Large intestine (tissue), 1 donor: ENCODE results near the gene TUBB2B. TPM values are rescaled to one million over a fixed set of nuclear protein-coding genes. Genes with fewer than 3 reads are reported as not detected.

Experiments used
- polyA plus RNA-seq: library from polyadenylated mRNA; unstranded; fragments of 120-200 nt; gene quantifications from one replicate; pipeline ENCODE4 v1.2.1, GENCODE V29; 2013

TUBB2B gene
- polyA plus RNA-seq, 1 donor = 54.3 TPM

Other genes with a start within 250 kb of the TUBB2B start
- 21.1 TPM for gene NQO2, start 227.8 kb downstream of the TUBB2B start, polyA plus RNA-seq
- 32.2 TPM for gene RIPK1, start 159.2 kb downstream of the TUBB2B start, polyA plus RNA-seq
- gene BPHL, start 108.9 kb downstream of the TUBB2B start, polyA plus RNA-seq = 77.9 TPM
- 103 TPM for gene TUBB2A, start 70.1 kb downstream of the TUBB2B start, polyA plus RNA-seq
- 25.2 TPM for gene PSMG4, start 31.3 kb upstream of the TUBB2B start, polyA plus RNA-seq
- gene SLC22A23, start 229.4 kb upstream of the TUBB2B start, polyA plus RNA-seq = 34.7 TPM